ENCODE measurements around the gene CPA5.

The CPA5 gene

GRCh38 chr7:130351791-130352090 is 7.1 kb downstream of the CPA5 start:
- Mint-ChIP-seq H3K27me3 (ENCODE audit: low read depth) (no peaks in the 10 kb centered on the region), H3K36me3 (ENCODE audit: low read depth) (no peaks in the 10 kb centered on the region), H3K4me3 (no peak overlapping the region), H3K4me1 (peaks cover 85% of the 10 kb centered on the region), H3K27ac (peak overlapping the region; percentile 95 to 99 (median 99)), H3K9me3 (no peaks in the 10 kb centered on the region)
- TF ChIP-seq CTCF (IDR thresholded peaks at IDR 0.05; ENCODE audit: unreplicated experiment in 3 of 3) = no peak

- H3K4me1 Mint-ChIP-seq = peaks cover 90% of the 10 kb centered on the region
- no peak for TF ChIP-seq CTCF (IDR thresholded peaks at IDR 0.05; ENCODE audit: unreplicated experiment in 3 of 3)
- no peaks in the 10 kb centered on the region for H3K27me3 Mint-ChIP-seq (ENCODE audit: low read depth)
- no peaks in the 10 kb centered on the region for H3K36me3 Mint-ChIP-seq (ENCODE audit: low read depth)
- H3K4me3 Mint-ChIP-seq = no peak overlapping the region
- H3K9me3 Mint-ChIP-seq = no peaks in the 10 kb centered on the region
- H3K27ac Mint-ChIP-seq = peak overlapping the region; percentile 95 to 99 (median 99)
Observed at GRCh38 chr7:130352194-130353074, 7.8 kb downstream of the CPA5 start.

GRCh38 chr7:130353196-130353595 is 8.6 kb downstream of the CPA5 start:
- TF ChIP-seq CTCF (IDR thresholded peaks at IDR 0.05; ENCODE audit: unreplicated experiment in 3 of 3) = no peak
- Mint-ChIP-seq H3K9me3 (no peaks in the 10 kb centered on the region), H3K4me3 (peak overlapping the region in 1 of 3 experiments; percentile 0), H3K36me3 (ENCODE audit: low read depth) (no peaks in the 10 kb centered on the region), H3K4me1 (peaks cover 88% of the 10 kb centered on the region), H3K27ac (peak overlapping the region; percentile 95 to 99 (median 99)), H3K27me3 (ENCODE audit: low read depth) (no peaks in the 10 kb centered on the region)

GRCh38 chr7:130356121-130356875 is 11.7 kb downstream of the CPA5 start:
- Mint-ChIP-seq H3K27ac (peak overlapping the region; percentile 99 to 100 (median 99)), H3K4me3 (peak overlapping the region; percentile 28 to 61 (median 40)), H3K9me3 (peaks cover 16% of the 10 kb centered on the region), H3K4me1 (peaks cover 64% of the 10 kb centered on the region), H3K36me3 (ENCODE audit: low read depth) (no peaks in the 10 kb centered on the region), H3K27me3 (ENCODE audit: low read depth) (no peaks in the 10 kb centered on the region)
- no peak for TF ChIP-seq CTCF (IDR thresholded peaks at IDR 0.05; ENCODE audit: unreplicated experiment in 3 of 3)

GRCh38 chr7:130356876-130357611 is 12.4 kb downstream of the CPA5 start:
- Mint-ChIP-seq H3K9me3 (peaks cover 16% of the 10 kb centered on the region), H3K36me3 (ENCODE audit: low read depth) (no peaks in the 10 kb centered on the region), H3K27ac (peak overlapping the region; percentile 99 to 100 (median 99)), H3K4me3 (peak overlapping the region in 2 of 3 experiments; percentile 40 to 61), H3K27me3 (ENCODE audit: low read depth) (no peaks in the 10 kb centered on the region), H3K4me1 (peaks cover 57% of the 10 kb centered on the region)
- no peak for TF ChIP-seq CTCF (IDR thresholded peaks at IDR 0.05; ENCODE audit: unreplicated experiment in 3 of 3)
